Stimulated activated CD4-positive, alpha-beta T cell treated with anti-CD3 and anti-CD28 coated beads, Interleukin-12 subunit alpha, Interleukin-12 subunit beta, amount 100 ng/mL, for 4 hours (primary cell): ENCODE results near the gene TMEM132C.
"Not testable (repeated sequence)": the region's sequence is repeated elsewhere in the genome, so short reads cannot be mapped to it uniquely, and the experiment has no call there.

Source experiments
- DNase-seq: peaks from one replicate; pipeline ENCODE4 v3.0.0-alpha.2; 2020

The TMEM132C gene

GRCh38 chr12:128571906-128572810 lies 305.2 kb downstream of the TMEM132C start:
- no peak for DNase-seq

- DNase-seq: no peak
Observed at GRCh38 chr12:128573907-128574306, 306.9 kb downstream of the TMEM132C start.

DNA sequence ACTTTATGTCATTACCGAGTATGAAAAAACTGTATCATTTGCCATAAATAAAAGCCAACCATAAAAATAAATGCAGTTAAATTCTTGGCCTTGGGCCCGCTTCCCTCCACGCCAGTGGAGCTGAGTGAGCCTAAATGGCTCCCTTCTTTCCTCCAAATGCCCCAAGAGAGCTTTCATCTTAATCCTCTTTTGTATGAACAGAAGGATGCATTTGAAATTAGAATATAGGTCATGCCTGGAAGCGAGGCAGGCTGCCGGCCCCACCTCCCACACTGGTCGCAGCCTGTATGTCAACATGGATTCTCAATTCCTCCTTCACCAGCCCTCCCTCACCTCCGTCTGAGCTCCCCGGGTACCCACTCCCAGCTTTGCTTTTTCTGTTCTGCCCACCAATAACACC lies 311.1 kb downstream of the TMEM132C start:
- no peak for DNase-seq

- DNase-seq: no peak
Observed at GRCh38 chr12:128581321-128581761, 314.4 kb downstream of the TMEM132C start.

DNA sequence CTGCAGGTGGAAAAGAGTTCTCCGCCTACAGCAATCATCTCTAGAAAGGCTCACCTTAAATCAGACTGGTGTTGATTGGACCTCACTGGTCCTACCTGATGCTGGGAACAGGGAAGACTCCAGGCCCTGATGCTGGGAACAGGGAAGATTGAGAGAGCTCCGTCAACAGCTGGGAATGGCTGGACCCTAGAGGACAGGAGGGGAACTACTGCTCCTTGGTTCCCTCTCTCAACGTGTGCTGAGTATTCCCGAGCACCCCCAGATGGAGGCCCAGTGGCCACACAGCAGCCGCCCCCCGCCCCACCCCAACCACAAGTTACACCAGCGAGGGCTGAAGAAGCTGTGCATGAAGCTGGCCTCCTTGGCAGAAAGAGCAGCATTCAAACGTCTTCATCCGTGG lies 316.5 kb downstream of the TMEM132C start:
- no peak for DNase-seq

- no peak for DNase-seq
Observed at GRCh38 chr12:128586451-128587029, 319.6 kb downstream of the TMEM132C start.

- DNase-seq: no peak
Observed at GRCh38 chr12:128587918-128588317, 320.9 kb downstream of the TMEM132C start.

GRCh38 chr12:128592220-128592744 lies 325.3 kb downstream of the TMEM132C start:
- DNase-seq: no peak

DNA sequence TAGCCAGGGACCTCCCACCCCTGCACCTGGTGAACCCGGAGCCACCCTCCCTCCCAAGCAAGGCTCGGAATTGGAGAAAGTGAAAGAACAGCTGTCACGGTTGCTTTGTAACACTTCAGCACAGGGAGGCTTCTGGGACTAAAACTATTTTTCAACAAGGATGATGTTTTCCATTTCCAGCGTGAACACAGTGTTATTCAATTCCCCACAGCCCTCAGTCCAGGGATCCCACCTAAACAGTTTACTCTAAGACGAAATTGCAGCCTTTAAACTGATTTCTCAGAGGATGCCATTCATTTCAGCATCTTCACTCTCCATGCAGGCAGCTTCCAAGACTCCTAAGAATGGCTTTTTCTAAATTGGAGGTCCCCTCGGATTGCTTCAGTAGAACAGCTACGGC lies 327.6 kb downstream of the TMEM132C start:
- DNase-seq: no peak

DNA sequence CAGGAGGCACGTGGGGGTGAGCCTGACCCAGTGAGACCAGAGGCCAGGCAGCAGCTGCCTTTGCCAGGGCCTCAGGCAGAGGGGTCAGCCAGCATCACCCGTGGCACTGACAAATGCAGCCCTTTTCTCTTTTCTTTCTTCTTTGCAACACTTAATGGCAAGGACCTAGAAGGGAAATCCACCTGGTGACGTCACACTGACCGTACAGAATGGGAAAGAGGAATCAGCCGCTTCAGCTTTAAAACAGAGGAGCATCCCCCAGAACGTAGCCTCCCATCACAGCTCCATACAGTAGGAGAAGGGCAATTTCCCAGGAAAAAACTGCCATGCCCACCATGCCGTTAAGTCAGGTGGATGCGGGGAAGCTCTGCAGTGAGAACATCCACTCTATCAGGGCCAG lies 328.6 kb downstream of the TMEM132C start:
- DNase-seq: no peak

GRCh38 chr12:128600886-128601285 lies 333.9 kb downstream of the TMEM132C start:
- no peak for DNase-seq

- DNase-seq: no peak
Observed at GRCh38 chr12:128603573-128604115, 336.7 kb downstream of the TMEM132C start.

- DNase-seq: not testable (repeated sequence)
Observed at GRCh38 chr12:128604219-128604618, 337.2 kb downstream of the TMEM132C start.

GRCh38 chr12:128606051-128606450 lies 339.1 kb downstream of the TMEM132C start:
- no peak for DNase-seq

GRCh38 chr12:128606538-128606937 lies 339.6 kb downstream of the TMEM132C start:
- no peak for DNase-seq

DNA sequence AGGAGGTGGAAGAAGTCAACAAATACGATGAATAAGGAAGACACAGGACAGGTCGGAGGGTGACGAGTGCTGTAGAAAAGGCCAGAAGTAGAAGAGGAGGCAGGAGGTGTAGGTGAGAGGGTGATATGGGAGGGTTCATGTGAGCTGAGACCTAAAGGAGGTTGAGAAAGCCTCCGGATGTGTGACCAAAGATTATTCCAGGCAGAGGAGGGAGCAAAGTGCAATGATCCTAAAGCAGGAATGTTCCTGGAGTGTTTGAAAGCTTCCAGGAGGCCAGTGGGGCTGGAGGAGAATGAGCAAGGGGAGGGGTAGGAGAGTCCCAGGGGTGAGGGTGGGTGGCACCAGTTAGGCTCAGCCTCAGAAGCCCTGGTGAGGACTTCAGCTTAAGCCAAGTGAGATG lies 340.0 kb downstream of the TMEM132C start:
- no peak for DNase-seq

DNA sequence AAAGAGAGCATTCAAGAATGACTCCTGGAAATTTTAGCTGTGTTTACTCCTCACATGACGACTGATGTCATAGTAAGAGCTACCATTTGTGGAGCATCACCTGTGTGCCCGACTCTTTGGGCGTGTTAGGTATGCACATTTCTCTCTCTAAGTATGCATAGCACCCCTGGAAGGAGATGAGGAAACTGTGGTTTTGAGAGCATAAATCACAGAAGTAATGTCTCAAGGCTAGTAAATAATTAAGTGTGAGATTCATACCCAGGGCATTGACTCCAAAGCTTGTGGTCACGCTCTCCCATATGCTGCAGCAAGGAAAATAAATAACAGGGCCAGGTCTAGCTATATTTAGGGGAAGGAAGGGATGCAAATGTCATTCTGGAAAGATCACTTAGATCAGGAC lies 340.7 kb downstream of the TMEM132C start:
- DNase-seq: no peak

GRCh38 chr12:128609861-128610260 lies 342.9 kb downstream of the TMEM132C start:
- no peak for DNase-seq

DNA sequence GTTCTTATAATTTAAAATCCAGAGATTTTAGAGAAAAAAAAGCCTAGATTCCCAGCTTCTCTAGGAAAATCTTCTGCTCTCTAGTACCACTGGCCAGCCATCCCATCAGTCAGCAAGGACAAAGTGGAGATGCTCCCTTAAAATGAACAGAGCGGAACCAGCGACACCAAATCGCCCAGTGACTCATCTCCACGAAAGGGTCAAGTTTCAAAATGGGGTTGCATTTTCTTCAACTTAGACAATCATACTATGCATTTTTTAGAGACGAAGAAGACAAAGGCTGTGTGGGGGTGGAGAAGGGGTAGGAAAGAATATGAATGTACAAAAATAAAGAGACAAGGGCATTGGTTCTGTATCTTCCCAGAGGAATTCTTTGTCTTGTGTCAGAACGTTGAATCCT lies 344.8 kb downstream of the TMEM132C start:
- DNase-seq: no peak

DNA sequence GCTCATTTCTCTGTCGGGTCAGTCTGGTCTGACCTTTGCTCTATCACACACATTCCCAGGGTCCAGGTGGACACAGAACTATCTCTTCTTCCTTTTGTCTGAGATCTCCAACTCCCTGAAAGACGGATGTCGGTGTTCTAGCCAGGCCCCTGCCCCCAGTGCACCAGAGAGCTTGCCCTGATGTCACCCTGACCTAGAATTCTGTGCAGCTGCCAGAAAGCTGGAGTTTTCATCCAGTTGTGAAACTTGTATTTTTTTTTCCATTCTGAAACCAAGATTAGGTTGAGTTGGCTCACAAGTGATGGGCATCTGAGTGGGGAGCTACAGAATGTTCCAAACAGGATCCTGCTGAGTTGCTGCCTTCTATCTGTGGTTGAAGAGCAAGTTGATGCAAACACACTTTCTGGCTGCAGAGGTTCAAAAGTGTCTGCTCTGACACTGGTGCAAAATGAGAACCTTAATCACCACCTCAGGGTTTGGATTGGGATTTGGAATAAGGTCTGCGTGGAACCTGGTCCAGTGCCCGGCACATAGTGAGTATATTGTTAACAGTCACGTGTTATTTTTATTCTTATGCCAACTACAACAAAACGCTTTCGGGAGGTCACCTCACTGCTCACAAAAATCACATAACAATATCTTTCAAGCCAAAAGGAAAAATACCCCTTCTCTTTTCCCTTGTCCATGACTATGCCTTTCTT lies 345.3 kb downstream of the TMEM132C start:
- DNase-seq: no peak

GRCh38 chr12:128613837-128614590 lies 347.0 kb downstream of the TMEM132C start:
- no peak for DNase-seq

- no peak for DNase-seq
Observed at GRCh38 chr12:128617304-128617833, 350.4 kb downstream of the TMEM132C start.
